Stimulated activated memory B cell treated with anti-CD40 and anti-IgM and Interleukin-4, amounts not matched to agents 10 μg/mL and 1 μg/mL and 100 μg/mL, for 72 hours (primary cell): Measurements from ENCODE around the gene MUC5B.

Experiments
- ATAC-seq: fragments of 150-1000 bp; cut with Tn5 transposase; 2 replicates; pipeline ENCODE4 v1.10.0; 2021
- H3K27ac Mint-ChIP-seq: one replicate; pipeline ENCODE4 v1.8.0; 2022; ENCODE audit warnings: mild to moderate bottlenecking, mixed read lengths
- H3K27me3 Mint-ChIP-seq: one replicate; pipeline ENCODE4 v1.8.0; 2022; ENCODE audit warnings: mixed read lengths
- H3K36me3 Mint-ChIP-seq: one replicate; pipeline ENCODE4 v1.8.0; 2022; ENCODE audit warnings: mixed read lengths
- H3K4me1 Mint-ChIP-seq: one replicate; pipeline ENCODE4 v1.8.0; 2022; ENCODE audit warnings: mixed read lengths
- H3K4me3 Mint-ChIP-seq: one replicate; pipeline ENCODE4 v1.8.0; 2022; ENCODE audit warnings: mild to moderate bottlenecking, moderate library complexity, mixed read lengths
- H3K9me3 Mint-ChIP-seq: one replicate; pipeline ENCODE4 v1.8.0; 2022; ENCODE audit warnings: mixed read lengths

The MUC5B gene

DNA sequence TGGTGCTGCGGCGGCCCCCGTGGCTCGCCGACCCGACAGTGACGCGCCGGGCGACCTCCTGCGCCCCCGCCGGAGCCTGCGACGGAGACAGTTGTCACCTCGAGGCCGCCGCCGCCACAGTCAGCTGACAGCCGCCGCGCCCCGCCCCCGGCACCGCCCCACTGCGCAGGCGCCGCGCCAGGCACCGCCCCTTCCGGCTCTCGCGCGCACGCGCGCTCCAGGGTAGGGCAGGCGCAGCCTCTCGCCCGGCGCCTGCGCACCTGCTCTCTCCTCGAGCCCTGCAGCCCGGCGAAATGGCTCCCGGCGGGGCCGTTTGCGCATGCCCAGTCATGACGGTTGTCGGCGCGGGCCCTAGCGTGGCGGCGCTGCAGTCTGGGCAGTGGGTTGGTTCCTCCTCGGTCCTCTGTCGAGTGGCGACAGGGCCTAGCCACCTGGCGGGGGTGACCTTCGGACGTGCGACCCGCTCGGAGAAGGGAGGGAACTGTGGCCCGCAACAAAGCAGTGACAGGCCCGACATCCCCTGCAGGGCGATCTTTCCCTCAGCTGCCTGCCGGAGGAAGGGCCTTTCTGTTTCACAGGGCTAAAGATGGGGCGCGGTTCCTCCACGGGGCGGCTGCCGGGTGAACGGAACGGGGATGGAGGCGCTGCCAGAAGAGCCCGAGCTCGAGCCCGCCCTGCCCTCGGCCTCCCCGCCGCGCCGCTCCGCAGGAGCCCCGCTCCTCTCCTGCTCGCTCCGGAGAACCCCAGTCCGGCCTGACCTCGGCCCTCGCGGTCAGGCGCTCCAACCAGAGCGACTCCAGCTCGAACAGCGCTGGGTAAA is 86.8 kb downstream of the MUC5B start, which contains the start of gene TOLLIP:
Gene TOLLIP (minus strand): TSS at position 135 of the 820 bp plus-strand sequence. CDS start 134 bp downstream, at position 1.
- Mint-ChIP-seq H3K27me3 (no peaks in the 10 kb centered on the region), H3K4me3 (peak within 1 kb of the TSS; percentile 88), H3K4me1 (peaks cover 57% of the 10 kb centered on the region), H3K27ac (peak within 1 kb of the TSS; percentile 91), H3K9me3 (peaks cover 9% of the 10 kb centered on the region), H3K36me3 (peaks cover 20% of the 10 kb centered on the region)
- ATAC-seq: peak; percentile 85

DNA sequence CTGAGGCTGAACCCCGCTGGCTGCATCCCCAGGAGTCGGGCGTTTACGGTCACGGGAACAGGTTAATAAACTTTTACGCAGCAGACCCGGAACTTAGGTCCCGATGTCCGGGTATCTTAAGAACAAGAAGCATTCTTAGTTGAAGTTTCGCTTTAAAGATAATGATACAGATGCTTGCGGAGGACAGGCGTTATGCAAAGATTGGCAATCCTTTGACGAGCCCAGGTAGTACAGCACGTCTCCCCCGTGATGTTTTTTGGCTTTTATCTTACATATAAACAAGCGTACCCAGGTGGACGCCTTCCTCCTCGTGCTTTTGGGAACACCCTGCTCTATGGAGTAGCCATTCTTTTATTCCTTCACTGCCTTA is 87.4 kb downstream of the MUC5B start:
- peaks cover 9% of the 10 kb centered on the region for H3K9me3 Mint-ChIP-seq
- no peak for ATAC-seq
- peaks cover 52% of the 10 kb centered on the region for H3K4me1 Mint-ChIP-seq
- H3K36me3 Mint-ChIP-seq: peaks cover 15% of the 10 kb centered on the region
- peak overlapping the region; percentile 81 for H3K4me3 Mint-ChIP-seq
- no peaks in the 10 kb centered on the region for H3K27me3 Mint-ChIP-seq
- peak overlapping the region; percentile 91 for H3K27ac Mint-ChIP-seq

DNA sequence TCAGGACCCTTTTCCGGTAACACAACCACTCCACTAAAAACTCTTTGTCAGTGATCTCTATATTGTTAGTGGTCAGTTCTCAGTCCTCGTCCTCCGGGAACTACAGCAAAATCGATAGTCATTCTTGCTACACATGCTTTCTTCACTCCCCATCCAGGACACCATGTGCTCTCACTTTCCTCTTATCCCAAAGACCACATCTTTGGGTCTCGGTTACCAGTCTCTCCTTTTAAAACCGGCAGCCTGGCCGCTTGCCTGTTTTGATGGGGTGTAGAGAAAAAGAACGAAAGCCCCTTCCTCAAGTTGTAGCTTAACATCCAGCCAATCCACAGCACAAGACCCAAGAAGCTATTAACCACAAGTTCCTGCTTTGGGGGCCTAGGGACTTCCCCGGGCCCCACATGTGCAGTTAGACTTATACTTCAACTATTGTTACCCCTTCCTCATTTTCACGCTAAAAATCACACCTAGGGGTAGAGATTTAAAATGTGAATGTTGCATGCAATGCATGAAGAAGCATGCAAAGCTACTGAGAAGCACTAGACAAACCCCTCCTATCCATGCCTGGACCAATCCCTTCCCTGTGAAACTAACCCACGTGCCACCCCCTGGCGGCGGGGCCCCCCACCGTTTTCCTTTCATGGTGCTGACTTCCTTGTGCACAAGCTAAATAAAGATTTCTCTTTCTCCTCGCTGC is 88.1 kb downstream of the MUC5B start:
- Mint-ChIP-seq H3K9me3 (peaks cover 9% of the 10 kb centered on the region), H3K36me3 (peaks cover 9% of the 10 kb centered on the region), H3K27ac (peak overlapping the region; percentile 91), H3K4me3 (peak overlapping the region; percentile 81), H3K27me3 (no peaks in the 10 kb centered on the region), H3K4me1 (peaks cover 46% of the 10 kb centered on the region)
- peak; percentile 49 for ATAC-seq
